RPMI7951 (cell line): ENCODE data around the gene TNS2. TPM values are rescaled to one million over a fixed set of nuclear protein-coding genes. Genes with fewer than 3 reads are reported as not detected.

Source experiments
- DNase-seq: peaks from one replicate; pipeline ENCODE4 v3.0.0-alpha.2; 2012; ENCODE audit warnings: low read depth
- total RNA-seq: library from RNA; depleted of rRNA; stranded (reverse); fragments of >200 nt; shearing (Covaris generic); gene quantifications from 2 replicates; pipeline ENCODE4 v1.2.3, GENCODE V29; 2014

The TNS2 gene
- total RNA-seq, 1 experiment from 2014 or later: 6.1 TPM

- DNase-seq: no peak
Measured at GRCh38 chr12:53058674-53059433, 9.0 kb downstream of the TNS2 start.

GRCh38 chr12:53059434-53060063 lies 9.7 kb downstream of the TNS2 start:
- DNase-seq: no peak

GRCh38 chr12:53060064-53060720 lies 10.3 kb downstream of the TNS2 start:
- DNase-seq: no peak

- DNase-seq: no peak
Measured at GRCh38 chr12:53060721-53061276, 10.9 kb downstream of the TNS2 start.

- DNase-seq: no peak
Measured at GRCh38 chr12:53061404-53062010, 11.6 kb downstream of the TNS2 start.

- DNase-seq: no peak
Measured at GRCh38 chr12:53062011-53062961, 12.4 kb downstream of the TNS2 start.

GRCh38 chr12:53062977-53063707 lies 13.3 kb downstream of the TNS2 start:
- no peak for DNase-seq

GRCh38 chr12:53063708-53064612 lies 14.1 kb downstream of the TNS2 start:
- DNase-seq: no peak

GRCh38 chr12:53064613-53065436 lies 15.0 kb downstream of the TNS2 start:
- DNase-seq: no peak

- DNase-seq: no peak
Measured at GRCh38 chr12:53065470-53065869, 15.6 kb downstream of the TNS2 start.

- peak; percentile 71 for DNase-seq
Measured at GRCh38 chr12:53065975-53066931, 16.4 kb downstream of the TNS2 start.

- no peak for DNase-seq
Measured at GRCh38 chr12:53067074-53067992, 17.5 kb downstream of the TNS2 start.

- no peak for DNase-seq
Measured at GRCh38 chr12:53067993-53068770, 18.3 kb downstream of the TNS2 start.

- no peak for DNase-seq
Measured at GRCh38 chr12:53068811-53069585, 19.1 kb downstream of the TNS2 start.
